Measurements from ENCODE around the gene URI1.

The URI1 gene

DNA sequence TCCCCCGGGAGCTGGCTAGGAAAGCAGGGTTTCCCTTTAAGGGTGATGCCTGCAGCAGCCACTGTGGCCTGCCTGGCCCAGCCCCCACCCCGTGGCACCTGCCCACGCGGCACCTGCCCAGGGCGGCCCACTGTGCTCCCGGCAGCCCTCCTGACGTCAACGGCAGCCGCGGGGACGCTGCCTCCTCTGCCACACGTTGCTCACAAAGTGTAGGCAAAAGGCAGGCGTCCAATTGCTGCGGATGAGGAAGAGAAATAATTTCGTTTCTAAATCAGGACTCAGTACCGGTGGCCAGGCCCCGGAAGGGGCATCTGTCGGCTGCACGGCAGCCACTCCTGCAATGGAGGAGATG is 122.3 kb downstream of the URI1 start:
- H3K27me3 ChIP-seq (replicated peaks), result no peaks in the 10 kb centered on the region
- TF ChIP-seq, protein P1, sequence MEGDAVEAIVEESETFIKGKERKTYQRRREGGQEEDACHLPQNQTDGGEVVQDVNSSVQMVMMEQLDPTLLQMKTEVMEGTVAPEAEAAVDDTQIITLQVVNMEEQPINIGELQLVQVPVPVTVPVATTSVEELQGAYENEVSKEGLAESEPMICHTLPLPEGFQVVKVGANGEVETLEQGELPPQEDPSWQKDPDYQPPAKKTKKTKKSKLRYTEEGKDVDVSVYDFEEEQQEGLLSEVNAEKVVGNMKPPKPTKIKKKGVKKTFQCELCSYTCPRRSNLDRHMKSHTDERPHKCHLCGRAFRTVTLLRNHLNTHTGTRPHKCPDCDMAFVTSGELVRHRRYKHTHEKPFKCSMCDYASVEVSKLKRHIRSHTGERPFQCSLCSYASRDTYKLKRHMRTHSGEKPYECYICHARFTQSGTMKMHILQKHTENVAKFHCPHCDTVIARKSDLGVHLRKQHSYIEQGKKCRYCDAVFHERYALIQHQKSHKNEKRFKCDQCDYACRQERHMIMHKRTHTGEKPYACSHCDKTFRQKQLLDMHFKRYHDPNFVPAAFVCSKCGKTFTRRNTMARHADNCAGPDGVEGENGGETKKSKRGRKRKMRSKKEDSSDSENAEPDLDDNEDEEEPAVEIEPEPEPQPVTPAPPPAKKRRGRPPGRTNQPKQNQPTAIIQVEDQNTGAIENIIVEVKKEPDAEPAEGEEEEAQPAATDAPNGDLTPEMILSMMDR (IDR thresholded peaks at IDR 0.05; ENCODE audit: low read depth, low read length, missing control alignments), result no peak
- no peak overlapping the region for H3K27ac ChIP-seq
- H3K4me3 ChIP-seq (ENCODE audit: low read depth, low read length), result no peak overlapping the region
- in situ Hi-C loops (cut with HindIII; ENCODE audit: low pct_ligation_motif_present, low sequenced_read_pairs), result no loop called here
- H3K36me3 ChIP-seq (replicated peaks), result no peaks in the 10 kb centered on the region
- DNase-seq, result no peak

DNA sequence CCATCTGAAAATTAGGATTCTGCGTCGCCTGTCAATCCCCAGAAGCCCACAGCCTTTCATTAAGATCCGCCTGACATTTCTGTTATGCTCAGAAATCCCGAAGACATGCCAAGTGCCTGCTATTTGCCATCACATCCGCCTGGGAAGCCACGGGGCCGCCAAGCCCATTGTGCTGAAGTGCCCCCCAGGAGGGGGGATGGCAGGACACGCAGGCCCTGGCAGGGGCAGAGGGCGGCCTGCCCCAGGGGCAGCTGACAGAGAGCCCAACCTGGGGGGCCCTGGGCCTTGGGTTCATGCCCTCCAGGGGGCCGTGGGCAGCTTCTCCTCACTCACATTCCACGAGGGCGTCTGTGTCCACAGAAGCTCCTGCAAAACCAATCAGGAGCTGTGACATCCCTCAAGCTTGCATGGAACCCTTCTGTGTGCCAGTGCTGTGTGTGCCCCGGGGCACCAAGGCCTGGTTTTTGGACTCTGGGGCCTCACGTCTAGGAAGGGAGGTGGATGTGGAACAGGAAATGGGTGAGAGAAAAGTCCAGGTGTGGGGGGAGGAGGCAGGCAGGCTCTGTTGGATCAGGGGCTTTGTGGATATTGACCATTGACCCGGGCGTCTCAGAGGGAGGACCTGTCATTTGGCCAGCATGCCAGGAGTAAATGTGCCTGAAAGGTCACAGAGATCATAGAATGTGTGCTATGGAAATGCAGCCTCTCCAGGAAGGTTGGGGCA is 122.9 kb downstream of the URI1 start:
- Histone ChIP-seq H3K36me3 (replicated peaks) (no peaks in the 10 kb centered on the region), H3K27ac (no peak overlapping the region), H3K27me3 (replicated peaks) (no peaks in the 10 kb centered on the region), H3K4me3 (ENCODE audit: low read depth, low read length) (no peak overlapping the region)
- no peak for DNase-seq
- in situ Hi-C loops (cut with HindIII; ENCODE audit: low pct_ligation_motif_present, low sequenced_read_pairs), result no loop called here
- TF ChIP-seq, protein P1 (IDR thresholded peaks at IDR 0.05; ENCODE audit: low read depth, low read length, missing control alignments), result no peak

DNA sequence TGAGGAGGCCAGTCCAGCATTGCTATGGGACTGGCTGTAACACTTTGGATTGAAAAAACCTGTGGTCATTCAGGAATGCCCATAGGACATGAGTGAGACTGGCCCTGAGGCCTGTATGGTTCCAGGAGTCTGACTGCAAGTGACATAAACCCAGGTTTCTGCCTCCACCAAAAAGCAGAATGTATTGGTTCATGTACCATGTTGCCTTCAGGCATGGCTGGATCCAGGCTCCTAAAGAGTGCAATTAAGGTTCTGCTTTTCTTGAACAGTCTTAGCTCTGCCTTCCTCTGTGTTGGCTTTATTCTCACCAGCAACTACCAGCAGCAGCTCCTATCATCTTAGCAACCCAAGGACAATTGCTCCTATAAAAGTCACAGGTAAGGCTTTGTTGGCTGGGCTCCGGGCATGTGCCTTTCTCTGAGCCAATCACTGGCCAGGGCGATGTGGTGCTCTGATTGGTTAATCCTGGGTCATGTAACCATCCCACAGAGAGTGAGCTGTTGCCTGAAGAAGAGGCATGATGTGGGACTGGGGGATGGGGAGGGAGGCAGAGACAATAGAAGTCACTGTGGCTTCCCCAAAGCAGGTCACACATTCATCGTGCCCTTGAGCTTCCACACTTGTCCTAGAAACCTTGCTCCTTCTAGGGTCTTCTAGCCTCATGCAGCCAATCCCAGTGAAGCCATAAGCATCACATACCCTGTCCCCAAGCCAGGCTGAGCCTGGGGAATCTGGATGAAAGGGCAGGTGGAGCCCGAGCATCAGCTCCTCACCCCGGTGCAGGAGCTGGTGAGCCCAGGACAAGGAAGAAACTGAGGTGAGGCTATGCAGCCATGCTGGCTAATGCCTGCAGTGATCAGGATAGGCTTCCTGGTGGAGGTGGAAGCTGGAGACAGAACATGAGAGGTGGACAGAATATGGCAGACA is 123.9 kb downstream of the URI1 start:
- Histone ChIP-seq H3K4me3 (ENCODE audit: low read depth, low read length) (no peak overlapping the region), H3K27me3 (replicated peaks) (no peaks in the 10 kb centered on the region), H3K36me3 (replicated peaks) (no peaks in the 10 kb centered on the region), H3K27ac (no peak overlapping the region)
- in situ Hi-C loops (cut with HindIII; ENCODE audit: low pct_ligation_motif_present, low sequenced_read_pairs), result no loop called here
- DNase-seq, result no peak
- TF ChIP-seq, protein P1 (IDR thresholded peaks at IDR 0.05; ENCODE audit: low read depth, low read length, missing control alignments), result no peak

All from brain microvascular endothelial cell (primary cell).